GM20000 (cell line): ENCODE measurements around the gene POLR1A.

Source experiments
- DNase-seq: peaks from one replicate; pipeline ENCODE4 v3.0.0; 2012; ENCODE audit warnings: low spot score
- TF ChIP-seq, protein P1 (sequence below): IDR thresholded peaks from 2 replicates; pipeline ENCODE4 v1.5.1; 2012; ENCODE audit warnings: mild to moderate bottlenecking, control low read depth; ENCODE audit errors: extremely low read depth, missing control alignments

Gene POLR1A

DNA sequence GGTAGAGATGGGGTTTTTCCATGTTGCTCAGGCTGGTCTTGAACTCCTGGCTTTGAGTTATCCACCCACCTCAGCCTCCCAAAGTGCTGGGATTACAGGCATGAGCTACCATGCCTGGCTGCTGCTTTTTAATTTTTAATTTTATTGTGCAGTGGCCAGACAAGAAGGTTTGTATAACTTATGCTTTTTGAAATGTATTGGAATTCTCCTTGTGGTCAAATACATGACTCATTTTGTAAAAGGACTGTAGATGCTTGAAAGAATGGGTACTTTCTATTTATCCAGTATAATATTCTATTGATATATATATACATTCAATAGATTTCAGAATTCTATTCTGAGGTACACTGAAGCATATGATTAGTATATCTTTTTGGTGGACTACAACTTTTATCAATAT, 134.3 kb downstream of the POLR1A start:
- TF ChIP-seq, protein P1, sequence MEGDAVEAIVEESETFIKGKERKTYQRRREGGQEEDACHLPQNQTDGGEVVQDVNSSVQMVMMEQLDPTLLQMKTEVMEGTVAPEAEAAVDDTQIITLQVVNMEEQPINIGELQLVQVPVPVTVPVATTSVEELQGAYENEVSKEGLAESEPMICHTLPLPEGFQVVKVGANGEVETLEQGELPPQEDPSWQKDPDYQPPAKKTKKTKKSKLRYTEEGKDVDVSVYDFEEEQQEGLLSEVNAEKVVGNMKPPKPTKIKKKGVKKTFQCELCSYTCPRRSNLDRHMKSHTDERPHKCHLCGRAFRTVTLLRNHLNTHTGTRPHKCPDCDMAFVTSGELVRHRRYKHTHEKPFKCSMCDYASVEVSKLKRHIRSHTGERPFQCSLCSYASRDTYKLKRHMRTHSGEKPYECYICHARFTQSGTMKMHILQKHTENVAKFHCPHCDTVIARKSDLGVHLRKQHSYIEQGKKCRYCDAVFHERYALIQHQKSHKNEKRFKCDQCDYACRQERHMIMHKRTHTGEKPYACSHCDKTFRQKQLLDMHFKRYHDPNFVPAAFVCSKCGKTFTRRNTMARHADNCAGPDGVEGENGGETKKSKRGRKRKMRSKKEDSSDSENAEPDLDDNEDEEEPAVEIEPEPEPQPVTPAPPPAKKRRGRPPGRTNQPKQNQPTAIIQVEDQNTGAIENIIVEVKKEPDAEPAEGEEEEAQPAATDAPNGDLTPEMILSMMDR: no peak
- no peak for DNase-seq
